Activated B cell treated with CpG ODN at 0.5 μM for 24 hours (primary cell): ENCODE data around the gene CISH. TPM values are rescaled to one million over a fixed set of nuclear protein-coding genes. Genes with fewer than 3 reads are reported as not detected.

Experiments used
- ATAC-seq: fragments of 200-7000 bp; cut with Tn5 transposase; one replicate; pipeline ENCODE4 v1.10.0; 2021; ENCODE audit warnings: low read depth, mild to moderate bottlenecking, moderate library complexity
- CTCF ChIA-PET: fragments of 350-600 bp; sonication (Branson Sonifier 250); formaldehyde crosslinking; loops from one replicate; lab custom pipeline; 2021; ENCODE audit warnings: antibody characterized with exemption; lab: Charles Lee
- POLR2A ChIA-PET: fragments of 350-600 bp; sonication (Branson Sonifier 250); formaldehyde crosslinking; loops from one replicate; lab custom pipeline; 2021; ENCODE audit warnings: antibody characterized with exemption; lab: Charles Lee
- DNase-seq: peaks from one replicate; pipeline ENCODE4 v3.0.0; 2022
- H3K27ac Mint-ChIP-seq: one replicate; pipeline ENCODE4 v1.8.0; 2020; ENCODE audit warnings: mixed read lengths
- H3K27me3 Mint-ChIP-seq: one replicate; pipeline ENCODE4 v1.8.0; 2021; ENCODE audit warnings: mixed read lengths
- H3K36me3 Mint-ChIP-seq: one replicate; pipeline ENCODE4 v1.8.0; 2021; ENCODE audit warnings: low read depth, mixed read lengths
- H3K4me1 Mint-ChIP-seq: one replicate; pipeline ENCODE4 v1.8.0; 2021; ENCODE audit warnings: mixed read lengths
- H3K4me3 Mint-ChIP-seq: one replicate; pipeline ENCODE4 v1.8.0; 2020; ENCODE audit warnings: mild to moderate bottlenecking, mixed read lengths
- H3K9me3 Mint-ChIP-seq: one replicate; pipeline ENCODE4 v1.8.0; 2020; ENCODE audit warnings: mixed read lengths
- intact Hi-C: fragments of 100-400 bp; cut with micrococcal nuclease; formaldehyde crosslinking; loops from one replicate; pipeline ENCODE4 v1.15.1; 2024
- total RNA-seq: library from RNA; stranded (reverse); gene quantifications from 2 replicates; pipeline ENCODE4 v1.2.3, GENCODE V29; 2022
- TF ChIP-seq, protein P1 (sequence below): fragments of 200-600 bp; IDR thresholded peaks from one replicate; pipeline ENCODE4 v1.8.0; 2022; ENCODE audit warnings: antibody characterized with exemption, mild to moderate bottlenecking

The CISH gene
- total RNA-seq, 1 donor from 2014 or later = 3.2 TPM

- no peaks in the 10 kb centered on the region for H3K9me3 Mint-ChIP-seq
Measured at GRCh38 chr3:50632450-50632849, 20.9 kb upstream of the CISH start.

DNA sequence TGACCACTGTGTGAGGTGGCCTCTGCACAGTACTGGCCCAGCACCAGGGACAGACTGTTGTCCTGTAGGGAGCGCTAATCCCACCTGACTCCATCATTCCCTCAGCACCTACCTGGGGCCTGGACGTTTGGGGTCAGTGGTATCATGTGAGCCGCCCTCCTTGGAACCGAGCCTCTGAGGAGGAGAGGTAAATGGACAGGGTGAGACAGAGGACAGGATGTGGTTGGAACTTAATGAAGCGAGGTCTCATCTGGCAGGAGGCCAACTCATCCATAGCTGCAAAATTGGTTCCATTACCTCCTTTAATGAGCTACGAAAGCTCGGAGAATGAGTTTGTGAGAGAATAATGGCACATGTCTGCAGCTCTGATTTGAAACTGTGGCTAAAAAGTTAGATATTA lies 19.3 kb upstream of the CISH start:
- intact Hi-C loops = no loop called here
- Mint-ChIP-seq H3K4me3 (no peak overlapping the region), H3K4me1 (peaks cover 31% of the 10 kb centered on the region), H3K27ac (no peak overlapping the region), H3K27me3 (no peaks in the 10 kb centered on the region), H3K9me3 (no peaks in the 10 kb centered on the region), H3K36me3 (no peaks in the 10 kb centered on the region)
- POLR2A ChIA-PET = no interaction called here
- DNase-seq = no peak
- no peak for ATAC-seq
- TF ChIP-seq, protein P1, sequence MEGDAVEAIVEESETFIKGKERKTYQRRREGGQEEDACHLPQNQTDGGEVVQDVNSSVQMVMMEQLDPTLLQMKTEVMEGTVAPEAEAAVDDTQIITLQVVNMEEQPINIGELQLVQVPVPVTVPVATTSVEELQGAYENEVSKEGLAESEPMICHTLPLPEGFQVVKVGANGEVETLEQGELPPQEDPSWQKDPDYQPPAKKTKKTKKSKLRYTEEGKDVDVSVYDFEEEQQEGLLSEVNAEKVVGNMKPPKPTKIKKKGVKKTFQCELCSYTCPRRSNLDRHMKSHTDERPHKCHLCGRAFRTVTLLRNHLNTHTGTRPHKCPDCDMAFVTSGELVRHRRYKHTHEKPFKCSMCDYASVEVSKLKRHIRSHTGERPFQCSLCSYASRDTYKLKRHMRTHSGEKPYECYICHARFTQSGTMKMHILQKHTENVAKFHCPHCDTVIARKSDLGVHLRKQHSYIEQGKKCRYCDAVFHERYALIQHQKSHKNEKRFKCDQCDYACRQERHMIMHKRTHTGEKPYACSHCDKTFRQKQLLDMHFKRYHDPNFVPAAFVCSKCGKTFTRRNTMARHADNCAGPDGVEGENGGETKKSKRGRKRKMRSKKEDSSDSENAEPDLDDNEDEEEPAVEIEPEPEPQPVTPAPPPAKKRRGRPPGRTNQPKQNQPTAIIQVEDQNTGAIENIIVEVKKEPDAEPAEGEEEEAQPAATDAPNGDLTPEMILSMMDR = no peak
- CTCF ChIA-PET = interaction anchor here (2.0 kb wide), 1 partner anchor 15 kb away, joined by 10 read pairs; no protein-coding TSS in a partner anchor

More at GRCh38 chr3:50632450-50632849, 20.9 kb upstream of the CISH start:
- intact Hi-C loops = no loop called here
- Mint-ChIP-seq H3K27ac (no peak overlapping the region), H3K36me3 (no peaks in the 10 kb centered on the region), H3K4me3 (no peak overlapping the region), H3K27me3 (no peaks in the 10 kb centered on the region), H3K4me1 (peaks cover 31% of the 10 kb centered on the region)
- no peak for ATAC-seq
- ChIA-PET CTCF (interaction anchor here (0.9 to 2.0 kb wide), 2 partner anchors 17 to 42 kb away, joined by 3 to 10 read pairs; no protein-coding TSS in a partner anchor), POLR2A (no interaction called here)
- no peak for DNase-seq
- TF ChIP-seq, protein P1 = no peak

DNA sequence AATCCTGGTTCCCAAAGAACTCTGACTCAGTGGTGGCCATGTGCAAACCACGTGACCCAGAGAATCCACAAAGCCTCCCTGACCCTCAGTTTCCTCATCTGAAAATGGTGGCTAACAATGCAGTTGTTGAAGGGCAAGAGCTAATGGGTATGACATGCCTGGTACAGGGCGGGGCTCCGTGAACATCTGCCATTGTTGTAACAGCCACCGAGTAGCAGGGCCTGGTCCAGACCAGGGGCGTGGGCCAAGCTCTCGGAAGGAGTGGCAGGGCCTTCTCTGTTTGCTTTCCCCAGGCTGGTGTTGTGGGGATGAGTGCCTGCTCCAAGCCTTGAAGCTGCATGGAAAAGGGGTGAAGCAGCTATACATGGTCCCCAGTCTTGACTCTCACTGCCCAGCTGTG lies 18.8 kb upstream of the CISH start:
- ChIA-PET POLR2A (no interaction called here), CTCF (interaction anchor here (2.0 kb wide), 1 partner anchor 15 kb away, joined by 10 read pairs; no protein-coding TSS in a partner anchor)
- intact Hi-C loops = no loop called here
- no peaks in the 10 kb centered on the region for H3K27me3 Mint-ChIP-seq
- no peak overlapping the region for H3K4me3 Mint-ChIP-seq
- H3K27ac Mint-ChIP-seq = no peak overlapping the region
- H3K9me3 Mint-ChIP-seq = no peaks in the 10 kb centered on the region
- H3K36me3 Mint-ChIP-seq = no peaks in the 10 kb centered on the region
- TF ChIP-seq, protein P1 = no peak
- DNase-seq (no peak), ATAC-seq (no peak)
- H3K4me1 Mint-ChIP-seq = peaks cover 31% of the 10 kb centered on the region

- Mint-ChIP-seq H3K9me3 (no peaks in the 10 kb centered on the region), H3K27ac (no peak overlapping the region), H3K36me3 (no peaks in the 10 kb centered on the region), H3K27me3 (no peaks in the 10 kb centered on the region), H3K4me1 (peaks cover 47% of the 10 kb centered on the region), H3K4me3 (no peak overlapping the region)
- ATAC-seq (no peak), DNase-seq (no peak)
- TF ChIP-seq, protein P1 = no peak
- CTCF ChIA-PET = no interaction called here
- intact Hi-C loops = no loop called here
- POLR2A ChIA-PET = no interaction called here
Measured at GRCh38 chr3:50628601-50629000, 17.0 kb upstream of the CISH start.

DNA sequence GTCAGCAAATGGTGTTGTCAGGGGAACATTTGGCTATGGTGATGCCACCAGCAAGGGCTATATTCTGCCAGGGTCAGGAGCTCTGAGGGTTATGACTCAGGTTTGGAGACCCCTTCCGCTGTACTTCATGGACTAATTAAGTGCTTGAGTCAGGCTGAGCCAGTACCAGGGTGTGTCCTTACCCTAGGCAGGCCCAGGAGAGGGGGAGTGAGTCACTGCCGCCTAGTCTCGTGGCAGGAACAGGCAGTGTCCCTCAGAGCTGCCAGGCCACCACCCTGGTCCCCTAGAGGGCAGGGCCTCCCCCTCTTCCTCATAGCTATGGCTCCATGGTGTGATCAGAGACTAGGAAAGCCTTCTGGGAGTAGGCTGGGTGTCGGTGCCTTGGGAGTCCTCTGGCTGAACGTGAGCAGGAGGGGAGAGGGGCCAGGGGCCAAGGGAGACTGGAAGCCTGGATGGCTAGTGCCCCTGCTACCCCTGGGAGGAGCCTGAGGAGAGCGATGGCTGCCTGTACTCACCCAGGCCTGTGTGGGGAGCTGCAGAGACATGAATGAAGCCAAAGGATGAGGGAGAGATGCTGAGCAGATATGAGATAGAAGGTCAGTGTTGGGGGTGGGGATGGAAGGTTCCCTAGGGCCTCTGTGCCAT lies 16.0 kb upstream of the CISH start:
- POLR2A ChIA-PET = interaction anchor here (0.7 kb wide), 1 partner anchor 8 kb away, joined by 4 read pairs; no protein-coding TSS in a partner anchor
- no peaks in the 10 kb centered on the region for H3K36me3 Mint-ChIP-seq
- H3K27ac Mint-ChIP-seq = no peak overlapping the region
- H3K27me3 Mint-ChIP-seq = no peaks in the 10 kb centered on the region
- CTCF ChIA-PET = no interaction called here
- DNase-seq (no peak), ATAC-seq (no peak)
- H3K9me3 Mint-ChIP-seq = no peaks in the 10 kb centered on the region
- TF ChIP-seq, protein P1 = no peak
- intact Hi-C loops = no loop called here
- H3K4me1 Mint-ChIP-seq = peaks cover 43% of the 10 kb centered on the region
- H3K4me3 Mint-ChIP-seq = no peak overlapping the region
